KMS-11 (cell line): Measurements from ENCODE around the gene GDF15.
"Not testable (repeated sequence)": the region's sequence is repeated elsewhere in the genome, so short reads cannot be mapped to it uniquely, and the experiment has no call there.

Experiments used
- H2AFZ ChIP-seq: fragments of 200-600 bp; sonication (generic); 2 replicates; pipeline ENCODE4 v1.6.1; 2016; ENCODE audit warnings: antibody characterized with exemption, mixed run types, low read depth
- H3K27ac ChIP-seq: fragments of 200-600 bp; sonication (generic); 2 replicates; pipeline ENCODE4 v1.6.1; 2016; ENCODE audit warnings: mild to moderate bottlenecking, mixed run types
- H3K27me3 ChIP-seq: fragments of 200-600 bp; sonication (generic); 2 replicates; pipeline ENCODE4 v1.6.1; 2017; ENCODE audit warnings: mild to moderate bottlenecking, low read depth, mixed run types, moderate library complexity; ENCODE audit not compliant: insufficient read depth
- H3K36me3 ChIP-seq: fragments of 200-600 bp; sonication (generic); 2 replicates; pipeline ENCODE4 v1.6.1; 2017; ENCODE audit warnings: mild to moderate bottlenecking, mixed run types; ENCODE audit not compliant: insufficient read depth
- H3K4me1 ChIP-seq: fragments of 200-600 bp; sonication (generic); 2 replicates; pipeline ENCODE4 v1.6.1; 2016; ENCODE audit warnings: mild to moderate bottlenecking, low read depth, mixed run types; ENCODE audit not compliant: poor library complexity, severe bottlenecking
- H3K4me2 ChIP-seq: fragments of 200-600 bp; sonication (generic); 2 replicates; pipeline ENCODE4 v1.7.0; 2016; ENCODE audit warnings: mild to moderate bottlenecking, mixed run types
- H3K4me3 ChIP-seq: fragments of 200-600 bp; sonication (generic); IDR thresholded peaks from 2 replicates; pipeline ENCODE4 v1.6.1; 2017; ENCODE audit warnings: low read depth, low read length, mixed read lengths; ENCODE audit not compliant: insufficient read depth
- H3K79me2 ChIP-seq: fragments of 200-600 bp; sonication (generic); 2 replicates; pipeline ENCODE4 v1.6.1; 2016; ENCODE audit warnings: low read depth, mixed run types; ENCODE audit not compliant: insufficient read depth
- H3K9ac ChIP-seq: fragments of 200-600 bp; sonication (generic); 2 replicates; pipeline ENCODE4 v1.6.1; 2016; ENCODE audit warnings: mild to moderate bottlenecking, mixed run types
- H4K20me1 ChIP-seq: fragments of 200-600 bp; sonication (generic); 2 replicates; pipeline ENCODE4 v1.6.1; 2016; ENCODE audit warnings: mild to moderate bottlenecking, mixed run types; ENCODE audit not compliant: insufficient read depth
- TF ChIP-seq, protein P1 (sequence below): fragments of 200-600 bp; sonication (generic); conservative IDR thresholded peaks from 2 replicates; pipeline ENCODE4 v1.6.1; 2017; ENCODE audit warnings: low read depth, mild to moderate bottlenecking, antibody characterized with exemption, low read length, moderate library complexity, mixed read lengths

GDF15 gene

DNA sequence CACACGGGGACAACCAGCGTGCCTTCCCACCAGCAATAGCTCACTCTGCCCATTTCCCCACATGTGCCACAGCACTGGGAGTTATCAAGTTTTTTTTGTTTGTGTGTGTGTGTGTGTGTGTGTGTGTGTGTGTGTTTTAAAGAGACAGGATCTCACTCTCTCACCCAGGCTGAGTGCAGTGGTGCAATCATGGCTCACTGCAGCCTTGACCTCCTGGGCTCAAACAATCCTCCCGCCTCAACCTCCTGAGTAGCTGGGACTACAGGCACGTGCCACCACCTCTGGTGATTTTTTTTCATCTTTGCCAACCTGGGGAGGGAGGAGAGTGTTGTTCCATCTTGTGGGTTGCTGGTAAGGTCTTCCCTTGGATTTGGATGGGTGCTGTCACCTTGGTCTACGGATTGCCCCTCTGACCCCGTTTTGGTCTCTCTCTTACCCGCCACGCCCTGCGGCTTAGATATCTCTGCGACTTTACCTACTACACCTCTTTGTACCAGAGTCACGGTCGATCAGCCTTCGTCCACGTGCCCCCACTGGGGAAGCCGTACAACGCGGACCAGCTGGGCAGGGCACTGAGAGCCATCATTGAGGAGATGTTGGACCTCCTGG, 22.9 kb upstream of the GDF15 start:
- Histone ChIP-seq H3K27me3 (no peaks in the 10 kb centered on the region; the same call in 1 of the 2 replicates), H3K79me2 (no peaks in the 10 kb centered on the region), H3K4me3 (no peak overlapping the region), H3K27ac (no peak overlapping the region), H3K36me3 (no peaks in the 10 kb centered on the region), H3K4me2 (no peak overlapping the region), H2AFZ (no peak overlapping the region), H3K4me1 (peaks cover 3% of the 10 kb centered on the region), H4K20me1 (no peaks in the 10 kb centered on the region), H3K9ac (no peak overlapping the region)
- TF ChIP-seq, protein P1, sequence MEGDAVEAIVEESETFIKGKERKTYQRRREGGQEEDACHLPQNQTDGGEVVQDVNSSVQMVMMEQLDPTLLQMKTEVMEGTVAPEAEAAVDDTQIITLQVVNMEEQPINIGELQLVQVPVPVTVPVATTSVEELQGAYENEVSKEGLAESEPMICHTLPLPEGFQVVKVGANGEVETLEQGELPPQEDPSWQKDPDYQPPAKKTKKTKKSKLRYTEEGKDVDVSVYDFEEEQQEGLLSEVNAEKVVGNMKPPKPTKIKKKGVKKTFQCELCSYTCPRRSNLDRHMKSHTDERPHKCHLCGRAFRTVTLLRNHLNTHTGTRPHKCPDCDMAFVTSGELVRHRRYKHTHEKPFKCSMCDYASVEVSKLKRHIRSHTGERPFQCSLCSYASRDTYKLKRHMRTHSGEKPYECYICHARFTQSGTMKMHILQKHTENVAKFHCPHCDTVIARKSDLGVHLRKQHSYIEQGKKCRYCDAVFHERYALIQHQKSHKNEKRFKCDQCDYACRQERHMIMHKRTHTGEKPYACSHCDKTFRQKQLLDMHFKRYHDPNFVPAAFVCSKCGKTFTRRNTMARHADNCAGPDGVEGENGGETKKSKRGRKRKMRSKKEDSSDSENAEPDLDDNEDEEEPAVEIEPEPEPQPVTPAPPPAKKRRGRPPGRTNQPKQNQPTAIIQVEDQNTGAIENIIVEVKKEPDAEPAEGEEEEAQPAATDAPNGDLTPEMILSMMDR, result no peak

DNA sequence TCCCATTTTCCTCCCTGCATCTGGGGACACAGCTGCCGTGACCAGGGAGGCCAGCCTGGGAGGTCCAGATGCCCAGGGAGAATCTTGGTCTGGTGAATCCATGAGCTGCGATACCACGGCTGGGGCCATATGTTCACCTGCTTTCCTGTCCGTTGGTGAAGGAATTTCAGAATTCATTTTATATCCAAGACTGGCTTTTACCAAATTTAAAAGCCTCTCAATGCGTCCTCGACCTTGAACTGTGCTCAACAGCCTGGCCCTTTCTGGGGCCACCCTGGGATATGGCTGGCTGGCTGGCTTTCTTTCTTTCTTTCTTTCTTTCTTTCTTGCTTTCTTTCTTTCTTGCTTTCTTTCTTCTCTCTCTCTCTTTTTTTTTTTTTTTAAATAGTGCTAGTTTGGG, 22.2 kb upstream of the GDF15 start:
- no peak overlapping the region for H2AFZ ChIP-seq
- no peak overlapping the region for H3K4me3 ChIP-seq
- no peak overlapping the region for H3K4me2 ChIP-seq
- H3K27ac ChIP-seq, result no peak overlapping the region
- peaks cover 3% of the 10 kb centered on the region for H3K4me1 ChIP-seq
- H3K9ac ChIP-seq, result no peak overlapping the region
- no peaks in the 10 kb centered on the region for H3K36me3 ChIP-seq
- no peaks in the 10 kb centered on the region for H3K79me2 ChIP-seq
- H3K27me3 ChIP-seq, result no peaks in the 10 kb centered on the region; the same call in 1 of the 2 replicates
- TF ChIP-seq, protein P1, result no peak
- H4K20me1 ChIP-seq, result no peaks in the 10 kb centered on the region

DNA sequence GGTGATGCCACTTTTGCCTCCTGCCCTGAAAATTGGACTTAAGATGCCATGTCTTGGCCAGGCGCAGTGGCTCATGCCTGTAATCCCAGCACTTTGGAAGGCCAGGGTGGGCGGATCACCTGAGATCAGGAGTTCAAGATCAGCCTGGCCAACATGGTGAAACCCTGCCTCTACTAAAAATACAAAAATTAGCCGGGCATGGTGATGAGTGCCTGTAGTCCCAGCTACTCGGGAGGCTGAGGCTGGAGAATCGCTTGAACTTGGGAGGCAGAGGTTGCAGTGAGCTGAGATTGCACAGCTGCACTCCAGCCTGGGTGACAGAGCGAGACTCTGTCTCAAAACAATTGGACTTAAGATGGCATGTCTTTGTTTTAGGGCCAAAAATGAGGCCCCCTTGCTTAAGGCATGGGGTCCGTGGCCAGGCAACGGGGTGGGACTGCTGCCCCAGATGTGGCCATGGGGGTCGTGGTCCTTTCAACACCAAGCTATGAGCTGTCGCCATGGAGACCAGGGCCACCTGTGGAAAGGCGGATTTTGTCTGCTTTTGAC, 21.6 kb upstream of the GDF15 start:
- not testable (repeated sequence) for H4K20me1 ChIP-seq, H2AFZ ChIP-seq, H3K36me3 ChIP-seq, H3K79me2 ChIP-seq, H3K27ac ChIP-seq, H3K9ac ChIP-seq, H3K4me1 ChIP-seq, H3K4me2 ChIP-seq, H3K4me3 ChIP-seq, H3K27me3 ChIP-seq

DNA sequence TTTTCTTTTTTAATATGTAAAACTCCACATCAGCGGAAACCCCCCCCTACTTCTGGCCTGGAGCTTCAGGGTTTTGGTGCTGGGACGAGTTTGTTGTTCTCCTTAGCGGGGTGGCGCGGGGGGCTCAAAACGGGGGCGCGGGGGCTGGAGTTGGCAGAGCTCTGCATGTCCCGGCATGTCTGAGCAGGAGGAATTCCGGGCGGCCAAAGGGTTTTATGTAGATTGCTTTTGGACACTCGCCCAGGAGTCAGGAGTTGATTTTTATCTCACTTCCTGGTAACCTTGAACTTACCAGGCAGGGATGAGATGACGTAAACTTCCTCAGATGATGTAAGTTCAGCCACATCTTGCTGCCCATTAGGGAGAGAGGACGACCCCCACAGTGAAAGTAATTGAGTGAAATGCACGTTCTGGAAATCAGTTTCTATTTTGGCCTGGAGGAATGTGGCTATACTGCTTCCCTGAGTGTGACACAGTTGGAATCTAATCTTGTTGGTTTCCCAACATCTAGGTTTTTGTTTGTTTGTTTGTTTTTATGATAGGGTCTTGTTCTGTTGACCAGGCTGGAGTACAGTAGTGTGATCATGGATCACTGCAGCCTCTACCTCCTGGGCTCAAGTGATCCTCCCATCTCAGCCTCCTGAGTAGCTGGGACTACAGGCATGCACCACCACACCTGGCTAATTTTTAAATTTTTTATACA, 21.0 kb upstream of the GDF15 start:
- no peak overlapping the region for H3K27ac ChIP-seq

More for the DNA sequence above, 21.0 kb upstream of the GDF15 start:
- TF ChIP-seq, protein P1, result no peak
- Histone ChIP-seq H2AFZ (no peak overlapping the region), H3K4me2 (no peak overlapping the region), H3K79me2 (no peaks in the 10 kb centered on the region), H3K9ac (no peak overlapping the region), H3K4me1 (peaks cover 3% of the 10 kb centered on the region), H3K4me3 (no peak overlapping the region), H4K20me1 (no peaks in the 10 kb centered on the region), H3K36me3 (no peaks in the 10 kb centered on the region), H3K27me3 (no peaks in the 10 kb centered on the region; the same call in 1 of the 2 replicates)
